ENCODE results near the gene COL4A1.

DNA sequence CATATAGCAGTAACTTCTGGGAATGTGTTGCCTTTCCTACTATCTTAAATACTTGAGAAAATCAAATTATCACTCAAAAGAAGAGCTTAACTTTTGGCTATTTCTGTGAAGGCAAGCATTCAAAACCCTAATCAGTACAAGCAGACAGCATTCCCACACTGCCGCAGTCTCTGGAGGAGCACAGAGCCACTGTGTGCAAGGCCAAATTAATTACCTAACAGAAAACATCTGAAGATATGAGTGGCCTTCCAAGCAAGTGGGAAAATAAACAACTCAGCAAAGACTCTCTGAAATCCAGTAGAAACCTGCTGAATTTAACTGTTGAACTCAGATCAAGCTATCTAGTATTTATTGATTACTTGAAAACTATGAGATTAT is 68.2 kb downstream of the COL4A1 start:
- TF ChIP-seq, protein P1, sequence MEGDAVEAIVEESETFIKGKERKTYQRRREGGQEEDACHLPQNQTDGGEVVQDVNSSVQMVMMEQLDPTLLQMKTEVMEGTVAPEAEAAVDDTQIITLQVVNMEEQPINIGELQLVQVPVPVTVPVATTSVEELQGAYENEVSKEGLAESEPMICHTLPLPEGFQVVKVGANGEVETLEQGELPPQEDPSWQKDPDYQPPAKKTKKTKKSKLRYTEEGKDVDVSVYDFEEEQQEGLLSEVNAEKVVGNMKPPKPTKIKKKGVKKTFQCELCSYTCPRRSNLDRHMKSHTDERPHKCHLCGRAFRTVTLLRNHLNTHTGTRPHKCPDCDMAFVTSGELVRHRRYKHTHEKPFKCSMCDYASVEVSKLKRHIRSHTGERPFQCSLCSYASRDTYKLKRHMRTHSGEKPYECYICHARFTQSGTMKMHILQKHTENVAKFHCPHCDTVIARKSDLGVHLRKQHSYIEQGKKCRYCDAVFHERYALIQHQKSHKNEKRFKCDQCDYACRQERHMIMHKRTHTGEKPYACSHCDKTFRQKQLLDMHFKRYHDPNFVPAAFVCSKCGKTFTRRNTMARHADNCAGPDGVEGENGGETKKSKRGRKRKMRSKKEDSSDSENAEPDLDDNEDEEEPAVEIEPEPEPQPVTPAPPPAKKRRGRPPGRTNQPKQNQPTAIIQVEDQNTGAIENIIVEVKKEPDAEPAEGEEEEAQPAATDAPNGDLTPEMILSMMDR (conservative IDR thresholded peaks at IDR 0.05; ENCODE audit: low read length), result no peak
- TF ChIP-seq EZH2phosphoT487 (IDR thresholded peaks at IDR 0.05; ENCODE audit: borderline replicate concordance), result no peak

Measured in Loucy (cell line).